Stimulated activated CD4-positive, alpha-beta T cell treated with anti-CD3 and anti-CD28 coated beads, Interleukin-1b, Interleukin-23, amount 100 ng/mL, for 4 hours (primary cell): ENCODE data around the gene SEBOX.

Source experiments
- DNase-seq, 2 donors: peaks; one replicate each; pipeline ENCODE4 v3.0.0-alpha.2; 2020; ENCODE audit warnings: low read depth in 2 of 2

The SEBOX gene, protein sequence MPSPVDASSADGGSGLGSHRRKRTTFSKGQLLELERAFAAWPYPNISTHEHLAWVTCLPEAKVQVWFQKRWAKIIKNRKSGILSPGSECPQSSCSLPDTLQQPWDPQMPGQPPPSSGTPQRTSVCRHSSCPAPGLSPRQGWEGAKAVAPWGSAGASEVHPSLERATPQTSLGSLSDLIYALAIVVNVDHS

DNA sequence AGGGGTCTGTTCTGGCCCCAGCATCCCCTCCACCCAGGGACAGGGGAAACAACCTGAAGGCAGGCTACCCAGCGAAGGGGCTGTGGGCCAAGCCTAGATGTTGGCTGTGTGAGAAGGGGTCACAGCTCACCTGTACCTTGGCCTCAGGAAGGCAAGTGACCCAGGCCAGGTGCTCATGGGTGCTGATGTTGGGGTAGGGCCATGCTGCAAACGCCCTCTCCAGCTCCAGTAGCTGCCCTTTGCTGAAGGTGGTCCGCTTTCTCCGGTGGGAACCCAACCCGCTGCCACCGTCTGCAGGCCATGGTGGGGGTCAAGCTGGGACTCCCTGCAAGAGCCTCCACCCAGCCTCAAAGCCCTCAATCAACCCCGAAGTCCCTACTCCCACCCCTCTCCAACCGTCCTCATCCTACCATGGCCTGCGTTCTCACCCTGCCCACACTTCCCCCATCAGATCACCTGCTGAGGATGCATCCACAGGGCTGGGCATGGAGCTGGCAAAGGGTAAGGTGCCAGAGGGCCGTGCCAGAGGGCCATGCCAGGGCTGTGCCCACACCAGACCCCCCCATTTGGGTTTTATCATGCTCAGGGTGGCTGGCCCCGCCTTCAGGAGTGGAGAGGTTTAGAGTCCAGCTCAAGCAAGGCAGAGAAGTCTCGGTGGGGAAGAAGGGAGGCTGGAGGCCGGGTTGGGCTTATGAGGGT is at the start of gene SEBOX:
TSS of gene SEBOX (minus strand) at position 535 of the 699 bp plus-strand sequence. CDS start at position 487, 48 bp downstream.
- no peak for DNase-seq

DNA sequence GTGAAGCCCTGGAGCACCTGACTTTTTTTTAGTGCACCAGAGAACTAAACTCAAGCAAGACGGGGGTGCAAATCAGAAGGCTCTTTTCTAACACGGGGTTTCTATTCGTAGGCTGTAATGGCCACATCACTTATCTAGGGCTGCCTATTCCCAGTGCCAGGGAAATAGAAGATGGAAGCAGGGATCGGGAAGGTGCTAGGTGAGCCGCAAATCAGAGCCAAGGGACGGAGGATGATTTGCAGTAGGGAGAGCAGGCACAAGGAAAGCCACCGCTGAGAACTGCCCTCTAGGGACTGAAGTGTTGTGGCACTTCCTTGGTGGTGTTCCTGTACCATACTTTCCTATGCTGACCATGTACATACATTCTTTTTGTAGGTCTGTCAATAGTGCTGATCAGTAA is 48.8 kb upstream of the SEBOX start:
- no peak for DNase-seq

DNA sequence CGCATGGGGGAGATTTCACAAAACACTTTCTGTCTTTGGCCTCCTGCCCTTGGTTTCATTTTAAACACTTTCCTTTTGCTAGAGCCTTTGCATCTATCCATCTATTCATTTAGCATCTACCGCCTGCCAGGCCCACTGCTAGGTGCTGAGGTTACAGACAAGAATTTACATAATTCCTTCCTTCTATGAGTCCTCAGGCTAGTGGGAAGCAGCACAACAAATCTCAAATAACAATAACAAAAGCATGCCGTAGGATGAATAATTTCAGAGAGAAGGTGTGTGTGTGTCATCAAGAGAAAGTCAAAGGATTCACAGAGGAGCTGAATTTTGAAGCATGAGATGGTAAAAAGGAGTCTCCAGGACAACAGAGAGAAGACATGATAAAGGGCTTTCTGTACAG is 47.1 kb upstream of the SEBOX start:
- DNase-seq, result no peak

DNA sequence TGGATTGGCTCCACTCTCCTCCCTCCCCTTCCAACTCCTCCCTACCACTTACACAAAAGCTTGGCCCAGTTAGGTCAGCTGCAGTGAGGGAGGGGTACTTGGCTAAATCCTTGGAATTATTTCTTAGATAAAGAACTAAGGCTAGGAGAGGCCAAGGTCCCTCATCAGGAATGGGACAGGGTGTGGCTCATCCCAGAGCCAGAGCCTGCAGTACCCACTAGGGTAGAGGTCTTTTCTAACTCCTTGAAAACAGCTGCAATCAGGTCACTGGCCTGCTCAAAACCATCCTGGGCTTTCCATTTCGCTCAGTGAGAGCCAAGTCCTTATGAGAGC is 42.9 kb upstream of the SEBOX start:
- DNase-seq, result no peak

DNA sequence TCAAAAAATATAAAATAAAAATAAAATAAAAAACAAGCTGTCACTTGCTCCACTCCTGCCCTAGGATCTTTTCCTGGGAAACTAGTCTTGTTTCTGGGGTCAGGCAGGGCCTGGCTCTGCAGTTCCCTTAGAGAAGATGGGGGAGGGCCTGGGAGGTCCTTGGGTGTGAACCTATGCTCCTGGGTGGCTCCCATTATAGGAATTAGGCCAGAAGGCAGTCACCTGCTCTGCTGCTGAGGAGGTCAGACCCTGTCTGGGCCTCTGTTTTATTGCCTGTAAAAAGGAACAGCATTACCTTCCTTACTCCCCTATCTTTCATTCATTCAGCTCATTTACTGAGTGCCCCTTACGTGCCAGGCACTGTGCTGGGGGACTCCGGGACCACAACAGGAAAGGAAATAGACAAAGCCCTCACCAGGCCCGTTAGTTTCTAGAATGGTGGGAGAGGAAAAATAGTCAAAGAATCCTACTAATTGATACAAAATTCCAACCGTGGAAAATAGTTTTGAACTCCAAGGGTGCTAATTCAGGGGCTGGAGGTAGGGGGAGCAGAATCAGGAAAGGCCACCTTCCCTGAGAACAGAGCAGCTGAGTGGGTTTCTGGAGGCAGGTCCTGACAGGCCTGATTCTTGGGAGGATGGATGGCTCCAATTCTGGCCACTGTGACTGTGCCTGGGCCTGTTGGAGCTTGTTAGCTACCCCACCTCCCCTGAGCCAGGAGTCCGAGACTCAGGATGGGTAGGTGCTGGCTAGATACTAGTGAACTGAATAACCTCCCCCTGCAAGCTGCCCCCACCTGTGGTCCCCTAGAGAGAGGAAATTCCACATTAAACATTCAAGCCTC is 42.4 kb upstream of the SEBOX start:
- DNase-seq, result no peak

DNA sequence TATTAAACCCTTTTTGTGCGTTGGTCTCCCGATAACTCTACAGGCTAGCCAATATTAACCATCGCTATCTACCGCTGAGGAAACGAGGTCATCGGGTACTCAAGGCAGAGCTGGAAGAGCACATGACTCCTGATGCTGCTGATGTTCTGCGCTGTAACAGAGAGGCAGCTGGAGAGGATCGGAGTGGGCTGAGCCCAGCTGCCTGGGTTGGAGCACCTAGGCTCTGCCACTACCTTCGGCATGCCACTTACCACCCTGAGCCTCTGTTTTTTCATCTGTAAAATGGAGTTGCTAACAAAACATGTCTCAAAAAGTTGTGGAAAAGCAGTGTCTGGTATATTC is 41.4 kb upstream of the SEBOX start:
- DNase-seq, result no peak

DNA sequence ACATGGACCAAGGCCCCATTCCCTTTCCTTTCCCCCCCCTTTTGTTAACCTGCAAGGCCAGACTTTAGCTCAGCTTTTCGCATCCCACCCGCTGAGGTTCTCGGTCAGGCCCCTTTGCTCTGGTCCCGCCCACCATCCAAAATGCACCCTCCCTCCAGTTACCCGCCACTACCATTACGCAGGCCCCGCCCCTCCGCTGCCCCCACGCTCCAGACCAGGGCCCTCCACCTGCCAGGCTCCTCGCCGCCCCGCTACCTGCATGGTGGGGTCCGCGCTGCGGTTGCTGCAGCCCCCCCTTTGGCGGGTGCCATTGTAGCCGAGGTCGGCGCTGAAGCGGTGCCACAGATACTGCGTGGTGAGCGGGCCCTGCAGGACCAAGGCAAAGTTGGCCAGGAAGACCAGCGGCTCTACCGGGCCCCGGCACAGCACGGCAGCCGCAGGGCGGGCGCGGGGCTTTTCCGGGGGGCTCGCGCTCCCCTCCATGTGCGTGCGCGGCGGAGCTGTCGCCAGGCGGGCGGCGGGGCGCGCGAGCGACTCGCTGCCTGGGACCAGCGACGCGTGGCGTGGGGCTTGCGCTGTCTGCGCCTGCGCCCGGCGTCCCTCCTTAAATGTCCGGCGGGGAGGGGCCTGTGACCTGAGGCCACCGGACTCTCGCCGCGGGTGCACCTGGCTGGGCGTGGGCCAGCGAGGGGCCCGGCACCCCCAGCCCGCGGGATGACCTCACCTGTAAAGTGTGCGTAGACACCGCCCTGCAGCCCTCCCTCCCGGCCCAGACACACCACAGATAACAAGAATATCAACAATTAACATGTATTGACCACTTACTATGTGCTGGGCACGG is 40.9 kb upstream of the SEBOX start, which contains the start of gene SLC46A1:
TSS of gene SLC46A1 (minus strand) at position 581 of the 841 bp plus-strand sequence. CDS start at position 483, 98 bp downstream.
- peak; percentile 23 to 63 for DNase-seq

DNA sequence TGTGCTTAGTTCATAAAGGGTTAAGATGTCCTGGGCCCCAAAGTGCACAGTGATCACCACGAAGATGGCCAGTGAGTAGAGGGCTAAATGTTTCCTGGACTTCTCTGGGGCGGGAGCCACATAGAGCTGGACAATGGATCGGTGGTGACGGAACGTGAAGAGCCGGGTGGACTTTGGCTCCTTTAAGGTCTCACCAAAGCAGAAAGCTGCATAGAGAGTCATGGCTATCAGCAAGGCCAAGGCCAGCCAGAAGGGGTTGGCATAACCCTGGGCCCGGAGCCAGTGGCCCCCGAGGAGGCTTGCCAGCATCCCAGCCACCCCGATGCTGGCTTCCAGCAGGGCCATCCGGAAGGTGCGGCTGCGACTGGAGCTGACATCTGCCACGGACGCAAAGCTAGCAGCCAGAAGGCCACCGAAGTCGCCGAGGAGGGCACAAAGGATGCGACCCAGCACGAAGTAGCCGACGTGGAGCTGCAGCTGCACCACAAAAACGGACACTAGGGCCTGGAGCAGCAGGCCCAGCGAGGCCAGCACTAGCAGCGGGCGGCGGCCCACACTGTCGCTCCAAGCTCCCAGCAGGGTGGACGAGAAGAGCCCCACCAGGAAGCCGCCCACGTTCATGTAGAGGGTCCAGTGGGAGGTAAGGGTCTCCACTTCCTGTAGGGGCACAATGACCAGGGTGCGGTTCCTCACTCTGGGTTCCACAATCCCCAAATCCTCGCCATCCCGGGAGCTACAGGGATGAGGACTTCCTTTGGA is 40.0 kb upstream of the SEBOX start:
- no peak for DNase-seq

DNA sequence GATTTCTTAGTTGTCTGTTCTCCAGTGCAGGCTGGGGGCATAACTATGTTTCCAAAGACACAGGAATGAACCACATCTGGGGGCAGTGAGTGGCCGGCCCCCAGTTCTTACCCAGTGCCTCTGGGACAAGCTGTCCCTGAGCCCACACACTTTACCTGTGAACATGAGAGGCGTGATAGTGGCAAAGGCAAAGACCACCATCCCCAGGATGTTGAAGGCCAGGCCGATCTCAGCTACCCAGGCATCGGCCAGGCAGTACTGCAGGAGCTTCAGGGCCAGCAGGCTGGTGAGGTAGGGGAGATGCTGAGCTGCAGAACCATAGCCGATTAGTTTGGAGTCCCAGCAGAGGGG is 39.4 kb upstream of the SEBOX start:
- DNase-seq, result no peak

DNA sequence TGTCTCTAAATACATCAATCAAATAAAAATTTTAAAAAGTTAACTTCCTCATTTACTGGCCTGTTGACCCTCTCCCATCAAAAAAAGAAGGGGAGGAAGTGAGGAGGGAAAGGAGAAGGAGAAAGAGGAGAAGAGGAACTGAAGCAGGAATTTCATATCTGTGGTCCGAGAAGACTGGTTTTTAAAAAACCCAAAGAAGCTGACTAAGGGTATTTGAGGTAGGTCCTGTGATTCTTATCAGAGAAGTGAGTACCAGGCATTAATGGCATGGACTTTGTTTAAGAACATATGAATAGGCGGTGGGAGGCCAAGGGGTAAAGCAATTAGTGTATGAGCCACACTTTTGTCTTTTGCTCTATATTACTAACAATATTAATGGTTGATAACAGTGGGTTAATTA is 39.0 kb upstream of the SEBOX start:
- DNase-seq, result no peak

DNA sequence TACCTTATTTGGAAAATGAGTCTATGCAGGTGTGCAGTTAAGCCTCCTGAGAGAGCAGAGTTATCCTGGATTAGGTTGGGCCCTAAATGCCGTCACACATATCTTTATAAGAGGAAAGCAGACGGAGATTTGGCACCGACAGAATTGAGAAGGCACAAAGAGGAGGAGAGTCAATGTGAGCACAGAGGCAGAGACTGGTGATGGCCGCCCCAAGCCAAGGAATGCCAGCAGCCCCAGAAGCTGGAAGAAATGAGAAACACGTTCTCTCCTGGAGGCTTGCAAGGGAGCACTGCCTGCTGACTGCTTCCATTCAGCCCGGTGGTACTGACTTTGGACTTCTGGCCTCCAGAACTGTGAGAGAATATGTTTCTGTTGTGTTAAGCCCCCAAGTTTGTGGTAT is 37.8 kb upstream of the SEBOX start:
- DNase-seq, result no peak

DNA sequence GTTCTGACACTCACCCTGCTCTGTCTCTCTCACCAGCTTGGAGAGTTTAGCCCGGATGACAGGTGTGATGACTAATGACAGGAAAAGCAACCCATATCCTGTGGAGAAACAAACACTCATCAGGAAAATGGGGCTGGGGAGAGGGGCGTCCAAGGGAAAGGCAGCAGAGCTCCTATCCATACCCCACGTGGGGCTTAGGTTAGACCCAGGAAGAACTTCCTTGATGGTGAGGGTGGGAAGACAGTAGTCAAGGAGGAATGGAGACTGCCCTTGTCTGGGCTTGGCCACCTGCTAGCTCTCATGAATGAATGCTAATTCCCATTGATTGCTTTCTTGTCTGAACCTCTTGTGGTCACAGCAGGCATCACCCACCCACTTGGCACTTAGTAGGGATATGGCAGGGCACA is 37.2 kb upstream of the SEBOX start:
- no peak for DNase-seq

DNA sequence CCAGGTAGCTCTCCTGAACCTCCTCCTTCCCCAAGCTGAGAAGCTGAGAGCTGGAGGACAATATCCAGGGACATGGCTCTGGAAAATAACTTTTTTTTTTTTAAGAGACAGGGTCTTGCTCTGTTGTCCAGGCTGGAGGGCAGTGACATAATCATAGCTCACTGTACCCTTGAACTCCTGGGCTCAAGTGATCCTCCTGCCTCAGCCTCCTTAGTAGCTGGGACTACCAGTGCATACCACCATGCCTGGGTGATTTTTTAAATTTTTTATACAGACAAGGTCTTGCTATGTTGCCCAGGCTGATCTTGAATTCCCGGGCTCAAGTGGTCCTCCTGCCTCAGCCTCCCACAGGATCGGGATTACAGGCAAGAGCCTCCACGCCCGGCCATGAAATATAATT is 34.8 kb upstream of the SEBOX start:
- DNase-seq, result no peak

DNA sequence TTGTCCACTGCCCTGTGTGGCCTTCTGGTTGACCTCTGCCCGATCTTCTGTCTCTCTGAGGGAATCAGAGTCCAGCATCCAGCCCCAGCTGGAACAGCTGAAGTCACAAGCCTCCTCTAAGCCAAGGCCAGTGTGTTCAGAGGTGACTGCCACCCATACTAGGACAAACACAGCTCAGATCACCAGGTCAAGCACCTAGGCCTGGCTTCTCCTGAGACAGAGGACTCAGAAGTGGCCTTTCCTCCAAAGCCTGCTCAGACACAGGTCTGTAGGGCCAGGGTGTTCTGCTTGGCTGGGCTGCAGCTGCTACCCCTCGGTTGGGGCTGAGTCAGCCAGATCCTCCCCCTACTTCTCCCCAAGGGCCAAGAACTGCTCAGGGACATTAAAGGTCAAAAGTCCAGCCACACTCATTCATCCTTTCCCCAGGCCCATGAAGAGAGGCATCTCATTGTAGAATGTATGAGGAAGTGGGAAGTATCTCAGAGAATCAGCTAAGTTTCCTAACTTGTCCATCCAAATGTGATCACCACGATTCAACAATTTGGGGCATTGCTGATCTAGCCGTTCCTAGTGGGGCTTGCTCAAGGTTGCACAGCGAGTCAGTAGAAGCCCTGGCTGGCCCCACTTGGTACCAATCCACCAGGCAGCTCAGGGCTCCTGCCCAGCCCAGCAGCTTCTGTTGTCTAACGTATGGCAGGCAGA is 33.4 kb upstream of the SEBOX start:
- no peak for DNase-seq

DNA sequence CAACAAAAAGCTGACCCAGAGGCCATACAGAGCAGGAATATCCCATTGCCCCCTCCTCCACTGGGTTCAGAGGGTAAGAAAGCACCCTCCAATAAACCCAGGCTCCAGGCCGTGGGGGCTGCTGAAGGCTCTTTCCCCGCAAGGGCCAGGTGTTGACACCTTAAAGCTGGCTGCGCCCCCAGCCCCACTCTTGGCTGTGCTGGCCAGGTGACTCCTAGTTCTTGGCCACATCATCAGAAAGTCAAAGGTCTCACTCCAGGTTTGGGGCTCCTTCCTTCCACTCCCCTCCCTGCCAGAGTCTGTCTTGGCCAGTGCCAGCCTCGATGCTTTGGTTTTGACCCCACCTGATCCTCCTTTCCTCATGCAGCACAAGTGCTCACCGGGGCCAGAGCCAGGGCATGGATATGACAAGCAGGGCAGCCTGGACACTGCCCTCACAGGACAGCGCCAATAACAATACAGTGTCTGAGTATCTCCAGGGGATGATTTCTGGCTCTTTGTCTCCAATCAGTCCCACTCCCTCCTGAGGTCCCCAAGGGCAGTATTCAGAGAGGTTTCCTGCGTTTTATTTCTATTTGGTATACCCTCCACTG is 32.8 kb upstream of the SEBOX start:
- DNase-seq, result no peak

DNA sequence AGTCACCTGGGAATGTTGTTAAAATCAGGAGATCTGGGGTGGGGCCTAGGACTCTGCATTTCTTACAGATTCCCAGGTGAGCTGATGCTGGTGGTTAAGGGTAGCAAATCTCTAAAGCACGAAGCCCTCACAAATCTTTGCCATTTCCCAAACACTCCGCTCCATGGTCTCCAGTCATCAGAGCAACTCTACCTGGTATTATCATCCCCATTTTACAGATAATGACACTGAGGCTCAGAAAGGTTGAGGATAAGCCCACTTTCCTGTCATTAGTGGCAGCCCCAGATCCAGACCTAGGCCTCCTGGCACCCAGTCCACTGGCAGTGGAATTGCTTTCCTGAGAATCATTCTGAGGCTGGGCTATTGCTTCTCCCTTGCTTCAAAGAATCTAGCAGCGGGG is 32.3 kb upstream of the SEBOX start:
- DNase-seq, result no peak

DNA sequence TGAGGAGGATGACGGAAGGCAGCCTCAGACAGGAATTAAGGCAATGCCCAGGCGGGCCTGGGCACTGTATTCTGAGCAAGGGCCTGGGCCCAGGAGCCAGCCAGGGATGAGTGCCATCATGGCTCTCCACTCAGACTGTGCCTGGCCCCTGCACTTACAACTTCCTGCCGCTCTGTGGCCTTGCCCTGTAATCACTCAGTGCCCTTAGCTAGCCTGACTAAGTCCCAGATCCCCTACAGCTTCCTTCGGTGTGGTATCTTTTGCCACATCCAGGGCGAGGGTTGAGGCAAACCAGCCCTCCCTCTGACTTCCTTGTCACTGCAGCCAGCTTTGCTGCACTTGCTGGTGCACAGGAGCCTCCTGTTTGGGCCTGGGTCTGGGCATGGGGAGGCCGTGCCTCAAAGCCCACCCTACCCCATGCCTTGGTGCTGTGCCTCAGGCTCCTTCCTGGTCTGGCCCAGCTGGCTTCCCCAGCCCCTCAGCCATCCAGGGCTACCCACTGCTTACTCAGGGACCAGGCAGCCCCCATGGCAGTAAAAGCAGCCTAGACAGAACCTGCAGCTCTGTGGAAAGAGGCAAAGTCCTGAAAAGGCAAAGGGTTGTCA is 31.7 kb upstream of the SEBOX start:
- no peak for DNase-seq

DNA sequence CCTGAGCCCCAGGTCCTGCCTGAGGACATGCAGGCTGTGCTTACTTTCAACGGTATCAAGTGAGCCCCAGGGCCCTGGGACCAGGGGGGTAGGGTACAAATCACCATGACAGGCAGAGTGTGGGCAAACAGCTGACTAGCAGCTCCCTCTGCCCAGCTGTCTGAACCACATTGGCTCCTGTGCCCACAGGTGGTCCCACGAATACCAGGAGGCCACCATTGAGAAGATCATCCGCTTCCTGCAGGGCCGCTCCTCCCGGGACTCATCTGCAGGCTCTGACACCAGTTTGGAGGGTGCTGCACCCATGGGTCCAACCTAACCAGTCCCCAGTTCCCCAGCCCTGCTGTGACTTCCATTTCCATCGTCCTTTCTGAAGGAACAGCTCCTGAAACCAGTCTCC is 31.0 kb upstream of the SEBOX start:
- DNase-seq, result no peak

DNA sequence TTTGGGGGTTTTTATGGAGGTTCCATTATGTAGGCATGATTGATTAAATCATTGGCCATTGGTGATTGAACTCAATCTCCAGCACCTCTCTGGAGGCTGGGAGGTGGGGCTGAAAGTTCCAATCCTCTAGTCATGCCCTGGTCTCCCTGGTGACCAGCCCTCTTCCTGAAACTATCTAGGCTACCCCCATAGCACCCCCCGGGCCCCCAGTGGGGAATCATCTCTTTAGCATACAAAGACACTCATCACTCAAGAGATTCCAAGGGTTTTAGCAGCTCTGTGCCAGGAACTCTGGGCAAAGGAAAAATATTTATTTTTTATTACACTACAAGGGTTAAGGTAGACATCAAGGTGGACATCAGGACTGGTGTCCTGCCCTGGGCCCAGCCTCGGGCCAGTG is 30.4 kb upstream of the SEBOX start:
- DNase-seq, result no peak
